Mesothelial cell of epicardium (in vitro differentiated cells): ENCODE results near the gene STK39. TPM values are rescaled to one million over a fixed set of nuclear protein-coding genes. Genes with fewer than 3 reads are reported as not detected.

Experiments used
- DNase-seq, 2 experiments: peaks; one replicate each; pipeline ENCODE4 v3.0.0; 2021; ENCODE audit warnings: low spot score in 2 of 2; ENCODE audit not compliant: unreplicated experiment in 2 of 2
- H3K27ac Mint-ChIP-seq: 2 replicates; pipeline ENCODE4 v1.8.0; 2021; ENCODE audit warnings: mixed read lengths
- H3K27me3 Mint-ChIP-seq: 2 replicates; pipeline ENCODE4 v1.8.0; 2021; ENCODE audit warnings: low read depth, mixed read lengths
- H3K36me3 Mint-ChIP-seq: 2 replicates; pipeline ENCODE4 v1.8.0; 2021; ENCODE audit warnings: mixed read lengths
- H3K4me1 Mint-ChIP-seq: 2 replicates; pipeline ENCODE4 v1.8.0; 2021; ENCODE audit warnings: mixed read lengths
- H3K4me3 Mint-ChIP-seq: 2 replicates; pipeline ENCODE4 v1.8.0; 2021; ENCODE audit warnings: mild to moderate bottlenecking, moderate library complexity, mixed read lengths
- H3K9me3 Mint-ChIP-seq: 2 replicates; pipeline ENCODE4 v1.8.0; 2021; ENCODE audit warnings: mixed read lengths
- total RNA-seq: library from RNA; stranded (reverse); gene quantifications from 3 replicates; pipeline ENCODE4 v1.2.1, GENCODE V29; 2021
- TF ChIP-seq, protein P1 (sequence below): fragments of 200-600 bp; sonication (generic); IDR thresholded peaks from one replicate; pipeline ENCODE4 v1.5.0; 2021; ENCODE audit warnings: antibody characterized with exemption; ENCODE audit not compliant: unreplicated experiment

The STK39 gene
- 18.7 to 19.3 TPM (median 18.7 TPM) in 3 replicates for total RNA-seq

DNA sequence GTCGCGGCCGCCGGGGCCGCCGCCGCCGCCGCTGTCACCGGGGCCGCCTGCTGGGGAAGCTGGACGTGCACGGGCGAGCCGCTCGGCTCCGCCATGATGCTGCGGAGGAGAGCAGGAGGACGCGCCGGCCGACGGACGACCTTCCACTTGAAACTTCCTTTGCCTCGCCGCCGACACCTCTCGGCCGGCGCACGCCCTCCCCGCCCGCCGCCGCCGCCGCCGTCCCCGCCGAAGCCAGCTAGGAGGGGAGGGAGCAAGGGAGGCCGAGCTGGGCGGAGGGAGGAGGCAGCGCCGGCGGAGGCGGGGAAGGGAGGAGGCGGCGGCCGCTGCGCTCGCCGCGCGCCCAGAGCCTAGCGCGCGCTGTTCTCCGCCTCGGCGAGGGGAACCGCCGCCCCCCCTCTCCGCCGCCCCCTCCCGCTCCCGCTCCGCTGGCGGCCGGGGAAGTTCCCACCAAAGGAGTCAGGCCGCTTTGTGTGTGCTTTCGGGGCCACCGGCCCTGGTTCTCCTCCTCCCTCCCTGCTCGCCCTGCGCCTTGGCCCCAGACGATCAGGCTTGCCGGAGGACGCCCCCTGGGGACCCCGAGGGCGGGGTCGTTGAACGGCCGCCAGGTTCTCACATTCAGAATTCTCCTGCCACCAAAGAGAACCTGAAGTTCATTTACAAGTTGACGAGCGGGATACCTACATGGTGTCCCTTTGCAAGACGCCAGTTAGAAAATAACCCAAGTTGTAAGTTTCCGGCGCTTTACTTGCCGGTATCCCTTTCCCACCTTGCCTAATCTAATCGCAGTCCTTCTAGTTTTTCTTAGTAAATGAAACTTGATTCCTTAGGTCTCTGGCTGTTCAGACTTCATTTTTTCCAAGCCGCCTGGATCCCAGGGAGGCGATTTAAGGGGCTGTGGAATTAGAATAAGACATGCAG lies at the start of gene STK39:
Gene STK39 (minus strand): TSS at position 255 of the 921 bp plus-strand sequence. CDS start 160 bp downstream, at position 95.
- peak; percentile 70 to 79 for DNase-seq
- Mint-ChIP-seq H3K4me3 (peak within 1 kb of the TSS; percentile 91), H3K4me1 (peaks cover 42% of the 10 kb centered on the region), H3K27me3 (no peaks in the 10 kb centered on the region), H3K36me3 (no peaks in the 10 kb centered on the region), H3K9me3 (no peaks in the 10 kb centered on the region), H3K27ac (peak within 1 kb of the TSS; percentile 96)
- TF ChIP-seq, protein P1, sequence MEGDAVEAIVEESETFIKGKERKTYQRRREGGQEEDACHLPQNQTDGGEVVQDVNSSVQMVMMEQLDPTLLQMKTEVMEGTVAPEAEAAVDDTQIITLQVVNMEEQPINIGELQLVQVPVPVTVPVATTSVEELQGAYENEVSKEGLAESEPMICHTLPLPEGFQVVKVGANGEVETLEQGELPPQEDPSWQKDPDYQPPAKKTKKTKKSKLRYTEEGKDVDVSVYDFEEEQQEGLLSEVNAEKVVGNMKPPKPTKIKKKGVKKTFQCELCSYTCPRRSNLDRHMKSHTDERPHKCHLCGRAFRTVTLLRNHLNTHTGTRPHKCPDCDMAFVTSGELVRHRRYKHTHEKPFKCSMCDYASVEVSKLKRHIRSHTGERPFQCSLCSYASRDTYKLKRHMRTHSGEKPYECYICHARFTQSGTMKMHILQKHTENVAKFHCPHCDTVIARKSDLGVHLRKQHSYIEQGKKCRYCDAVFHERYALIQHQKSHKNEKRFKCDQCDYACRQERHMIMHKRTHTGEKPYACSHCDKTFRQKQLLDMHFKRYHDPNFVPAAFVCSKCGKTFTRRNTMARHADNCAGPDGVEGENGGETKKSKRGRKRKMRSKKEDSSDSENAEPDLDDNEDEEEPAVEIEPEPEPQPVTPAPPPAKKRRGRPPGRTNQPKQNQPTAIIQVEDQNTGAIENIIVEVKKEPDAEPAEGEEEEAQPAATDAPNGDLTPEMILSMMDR: no peak

DNA sequence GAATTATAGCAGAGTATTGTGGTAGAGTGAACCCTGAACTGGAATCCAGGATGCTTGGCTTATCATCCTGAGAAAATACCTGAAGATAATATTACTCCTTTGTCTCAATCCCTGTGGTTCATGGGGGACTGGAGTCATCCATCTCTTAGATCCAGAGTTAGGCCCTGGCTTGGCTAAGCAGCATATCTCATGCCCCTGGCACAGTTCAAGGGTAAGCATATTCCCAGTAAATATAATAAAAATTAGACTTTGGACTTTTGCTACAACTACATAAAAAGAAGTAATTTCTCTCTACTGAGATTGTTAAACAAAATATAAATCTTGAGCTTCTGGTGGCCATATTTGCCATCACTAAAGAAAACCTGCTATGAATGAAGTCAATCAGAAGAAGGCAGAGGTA lies 47.7 kb upstream of the STK39 start:
- Mint-ChIP-seq H3K36me3 (no peaks in the 10 kb centered on the region), H3K27ac (no peak overlapping the region), H3K4me1 (peaks cover 5% of the 10 kb centered on the region), H3K27me3 (no peaks in the 10 kb centered on the region), H3K9me3 (no peaks in the 10 kb centered on the region), H3K4me3 (no peak overlapping the region)
- TF ChIP-seq, protein P1: no peak
- no peak for DNase-seq

DNA sequence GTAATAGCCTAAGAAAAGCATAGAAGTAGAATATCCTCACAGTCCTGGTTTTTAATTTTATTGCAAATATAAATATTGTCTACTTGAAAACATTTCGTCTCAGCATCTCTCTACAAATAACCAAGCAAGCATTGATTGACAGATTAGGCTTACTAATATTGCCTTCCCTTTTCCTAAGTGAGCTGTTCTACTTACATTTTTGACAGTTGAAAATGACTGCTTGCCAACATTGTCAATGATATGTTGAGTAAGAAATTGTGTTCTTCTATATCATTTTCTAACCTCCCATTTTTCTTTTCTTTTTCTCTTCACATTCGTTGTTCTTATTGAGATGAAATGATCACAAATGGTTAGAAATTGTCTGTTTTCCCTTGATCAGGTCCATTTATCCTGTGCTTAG lies 47.0 kb upstream of the STK39 start:
- Mint-ChIP-seq H3K4me1 (peaks cover 5% of the 10 kb centered on the region), H3K9me3 (no peaks in the 10 kb centered on the region), H3K27ac (no peak overlapping the region), H3K27me3 (no peaks in the 10 kb centered on the region), H3K4me3 (no peak overlapping the region), H3K36me3 (no peaks in the 10 kb centered on the region)
- TF ChIP-seq, protein P1: no peak
- no peak for DNase-seq

DNA sequence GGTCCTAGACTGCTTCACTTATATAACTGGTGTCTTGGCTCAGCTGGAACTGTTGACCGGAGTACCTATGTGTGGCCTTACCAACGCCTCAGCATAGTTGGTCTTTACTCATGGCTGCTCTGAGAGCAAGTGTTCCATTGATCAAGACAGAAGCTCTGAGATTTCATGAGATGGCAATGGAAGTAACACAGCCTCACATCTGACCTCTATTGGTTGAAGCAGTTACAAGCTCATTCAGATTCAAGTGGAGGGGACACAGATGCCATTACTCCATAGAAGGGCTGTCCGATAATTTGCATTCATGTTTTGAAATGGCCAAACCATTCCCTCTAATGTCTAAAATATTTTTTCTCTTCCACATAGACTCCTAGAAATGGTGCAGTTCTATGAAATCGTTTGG lies 46.4 kb upstream of the STK39 start:
- H3K4me3 Mint-ChIP-seq: no peak overlapping the region
- H3K27ac Mint-ChIP-seq: no peak overlapping the region
- no peaks in the 10 kb centered on the region for H3K9me3 Mint-ChIP-seq
- no peaks in the 10 kb centered on the region for H3K36me3 Mint-ChIP-seq
- H3K27me3 Mint-ChIP-seq: no peaks in the 10 kb centered on the region
- H3K4me1 Mint-ChIP-seq: peaks cover 3% of the 10 kb centered on the region
- TF ChIP-seq, protein P1: no peak
- DNase-seq: no peak

DNA sequence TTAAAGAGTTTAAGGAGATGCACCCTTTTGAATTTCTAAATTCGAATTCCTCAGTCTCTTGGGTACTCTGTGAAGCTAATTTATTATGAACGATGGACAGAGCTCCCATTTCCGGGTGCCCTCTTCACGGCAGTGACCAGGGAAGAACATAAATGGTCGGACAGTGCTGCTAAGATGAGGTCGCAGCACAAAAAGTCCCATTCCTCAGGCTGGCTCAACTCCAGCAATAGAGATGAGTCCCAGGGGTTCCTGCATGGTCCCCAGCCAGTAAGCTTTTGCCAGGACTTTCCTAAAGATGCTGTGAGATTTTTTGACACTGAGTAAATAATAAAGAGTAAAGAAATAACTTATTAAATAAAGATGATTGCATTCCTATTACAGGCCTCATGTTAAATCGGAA lies 43.0 kb upstream of the STK39 start:
- DNase-seq: no peak
- Mint-ChIP-seq H3K27ac (no peak overlapping the region), H3K9me3 (no peaks in the 10 kb centered on the region), H3K27me3 (no peaks in the 10 kb centered on the region), H3K4me3 (no peak overlapping the region), H3K4me1 (no peaks in the 10 kb centered on the region), H3K36me3 (no peaks in the 10 kb centered on the region)
- TF ChIP-seq, protein P1: no peak
